Mesodermal cell (in vitro differentiated cells): ENCODE measurements around the gene ZNF469.

Source experiments
- H3K27ac ChIP-seq: 2 replicates; pipeline ENCODE4 v1.7.0; 2013; ENCODE audit warnings: mild to moderate bottlenecking, low read depth, low read length, moderate library complexity; ENCODE audit not compliant: severe bottlenecking
- H3K36me3 ChIP-seq: 2 replicates; pipeline ENCODE4 v1.7.1; 2013; ENCODE audit warnings: mild to moderate bottlenecking, low read length, moderate library complexity; ENCODE audit not compliant: control insufficient read depth, insufficient read depth
- H3K4me1 ChIP-seq: one replicate; pipeline ENCODE4 v1.7.1; 2013; ENCODE audit warnings: mild to moderate bottlenecking, low read length; ENCODE audit not compliant: insufficient read depth, control insufficient read depth, poor library complexity, severe bottlenecking
- H3K4me3 ChIP-seq: 2 replicates; pipeline ENCODE4 v1.7.0; 2013; ENCODE audit warnings: low read length, control low read depth, mild to moderate bottlenecking; ENCODE audit not compliant: insufficient read depth, poor library complexity, severe bottlenecking; ENCODE audit errors: extremely low read depth
- H3K9me3 ChIP-seq: 2 replicates; pipeline ENCODE4 v1.7.1; 2013; ENCODE audit warnings: mild to moderate bottlenecking, low read length, moderate library complexity; ENCODE audit not compliant: control insufficient read depth
- WGBS, 2 experiments: methylation state at CpG; one replicate each; pipeline ENCODE4 v1.1.5; 2013; ENCODE audit warnings: missing lambda C conversion rate in 2 of 2; ENCODE audit not compliant: insufficient coverage in 2 of 2; 5-methylcytosine and 5-hydroxymethylcytosine counted together

ZNF469 gene

DNA sequence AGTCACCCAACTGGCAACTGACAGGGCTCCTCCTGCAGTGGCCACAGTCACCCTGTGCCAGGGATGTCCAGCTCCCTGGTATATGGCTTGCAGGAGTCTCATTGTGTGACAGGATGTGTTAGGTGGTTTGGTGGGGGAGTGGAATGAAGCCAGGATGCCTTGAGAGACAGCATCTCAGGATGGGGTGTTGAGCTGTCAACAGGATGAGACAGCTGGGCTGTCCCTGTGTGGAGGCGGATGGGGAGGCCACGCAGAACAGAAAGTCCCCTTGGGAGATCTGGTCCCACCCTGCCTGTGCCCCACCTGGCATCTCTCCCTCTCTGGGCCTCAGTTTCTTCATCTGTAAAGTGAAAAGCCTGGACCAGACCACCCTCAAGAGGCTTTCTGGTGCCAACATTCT, 9.5 kb upstream of the ZNF469 start:
- Histone ChIP-seq H3K9me3 (peaks cover 5% of the 10 kb centered on the region), H3K4me3 (no peak overlapping the region), H3K27ac (no peak overlapping the region), H3K4me1 (peaks cover 5% of the 10 kb centered on the region), H3K36me3 (no peaks in the 10 kb centered on the region)
- WGBS, 2 experiments, result 88% methylated on average over 2 of the region's 2 CpGs; no CpG with 5 or more reads in 1 of the 2 experiments

GRCh38 chr16:88373927-88374492, 8.7 kb upstream of the ZNF469 start:
- Histone ChIP-seq H3K27ac (no peak overlapping the region), H3K36me3 (no peaks in the 10 kb centered on the region), H3K9me3 (peaks cover 5% of the 10 kb centered on the region), H3K4me1 (peaks cover 5% of the 10 kb centered on the region), H3K4me3 (no peak overlapping the region)
- WGBS, 2 experiments, result 87 to 97% methylated on average over 5 of the region's 5 CpGs

DNA sequence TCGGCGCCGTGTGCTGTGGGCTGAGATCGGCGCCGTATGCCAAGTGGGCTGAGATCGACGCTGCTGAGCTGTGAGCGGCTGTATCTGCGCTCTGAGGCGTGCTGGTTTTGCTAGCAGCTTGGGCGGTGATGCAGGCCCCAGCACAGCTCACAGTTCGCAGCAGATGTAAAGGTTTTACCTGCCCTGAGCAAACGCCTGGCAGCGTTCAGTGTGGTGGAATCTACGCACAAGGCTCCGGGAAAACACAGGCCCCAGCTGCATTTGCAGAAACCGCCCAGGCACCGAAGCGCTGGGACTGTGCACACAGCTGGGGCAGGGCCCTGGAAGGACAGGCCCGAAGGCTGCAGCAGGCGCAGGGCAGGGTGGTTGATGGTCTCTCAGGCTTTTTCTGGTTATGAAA, 8.0 kb upstream of the ZNF469 start:
- no peak overlapping the region for H3K4me3 ChIP-seq
- H3K9me3 ChIP-seq, result peaks cover 5% of the 10 kb centered on the region
- H3K27ac ChIP-seq, result no peak overlapping the region
- peaks cover 5% of the 10 kb centered on the region for H3K4me1 ChIP-seq
- no peaks in the 10 kb centered on the region for H3K36me3 ChIP-seq
- 94 to 95% methylated on average over 18 to 22 of the region's 22 CpGs for WGBS, 2 experiments

DNA sequence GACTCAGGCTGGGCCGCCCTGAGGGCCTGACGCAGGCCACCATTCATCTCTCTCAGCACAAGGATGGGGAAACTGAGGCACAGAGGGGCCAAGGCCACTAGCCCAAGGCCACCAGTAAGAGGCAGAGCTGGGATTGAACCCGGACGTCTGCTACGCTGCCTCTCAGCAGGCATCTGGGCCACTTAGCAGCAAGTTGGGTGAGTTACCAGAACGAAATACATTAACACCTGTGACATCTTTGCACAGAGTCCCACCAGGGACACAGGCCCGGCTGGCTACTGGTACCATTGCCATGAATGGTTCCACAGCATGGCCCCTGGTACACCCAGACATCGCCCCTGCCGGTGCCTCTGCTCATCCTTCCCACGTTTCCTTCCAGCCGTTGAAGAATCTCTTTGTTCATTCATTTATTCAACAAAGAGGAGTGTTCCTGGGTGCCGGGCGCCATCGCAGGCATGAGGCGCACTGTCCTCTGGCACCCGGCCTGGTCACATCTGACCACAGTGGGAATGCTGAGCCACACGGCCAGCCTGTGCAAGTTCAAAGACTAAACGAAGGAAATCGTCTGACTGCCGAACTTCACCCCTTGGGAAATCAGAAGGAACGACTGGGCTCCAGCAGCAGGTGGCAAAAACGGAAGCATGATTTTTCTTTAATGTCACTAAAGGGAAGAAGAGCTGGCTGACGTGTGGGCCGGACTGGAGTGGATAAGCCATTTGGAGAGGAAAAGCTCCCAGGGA, 7.4 kb upstream of the ZNF469 start:
- WGBS, 2 experiments, result 91 to 94% methylated on average over 23 to 24 of the region's 24 CpGs
- H3K4me1 ChIP-seq, result peaks cover 5% of the 10 kb centered on the region
- H3K27ac ChIP-seq, result no peak overlapping the region
- no peak overlapping the region for H3K4me3 ChIP-seq
- peaks cover 5% of the 10 kb centered on the region for H3K9me3 ChIP-seq
- no peaks in the 10 kb centered on the region for H3K36me3 ChIP-seq

DNA sequence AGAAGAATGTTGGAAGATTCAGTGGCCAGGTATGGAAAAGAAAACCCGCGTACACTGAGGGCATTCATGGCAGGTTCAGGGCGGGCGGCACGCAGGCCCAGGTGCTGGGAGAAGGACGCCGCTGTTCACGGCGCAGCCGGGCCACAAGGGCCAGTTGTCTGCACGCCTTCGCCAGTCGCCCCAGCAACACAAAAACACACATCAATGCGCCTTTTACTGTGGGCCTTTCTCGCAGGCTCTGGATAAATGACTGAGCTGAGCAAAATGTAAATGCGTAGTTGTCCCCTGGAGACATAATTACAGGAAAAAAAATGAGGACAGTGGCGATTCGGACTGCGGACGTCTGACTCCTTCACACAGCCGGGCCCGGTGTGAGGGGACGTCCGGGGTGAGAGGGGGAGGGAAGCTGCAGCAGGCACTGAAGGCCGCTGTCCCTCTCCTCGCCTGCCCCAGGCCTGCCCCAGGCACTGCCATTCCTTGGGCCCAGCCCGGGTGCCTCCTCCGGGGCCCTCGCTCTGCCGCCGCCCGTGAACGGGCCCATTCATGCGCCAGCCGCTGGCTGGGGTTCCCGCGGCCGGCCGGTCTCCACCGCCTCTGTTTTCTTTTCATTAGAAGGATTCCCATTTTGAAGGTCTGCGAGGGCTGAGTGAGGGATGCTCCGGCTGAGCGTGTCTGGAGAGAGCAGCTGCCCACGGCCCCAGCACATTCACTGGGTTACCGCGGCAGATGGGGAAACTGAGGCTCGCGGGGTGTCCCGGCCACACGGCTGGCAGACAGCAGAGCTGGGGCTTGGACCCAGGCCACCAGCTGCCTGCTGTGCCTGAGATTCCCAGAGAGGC, 6.5 kb upstream of the ZNF469 start:
- Histone ChIP-seq H3K27ac (no peak overlapping the region), H3K4me1 (peaks cover 5% of the 10 kb centered on the region), H3K9me3 (peaks cover 5% of the 10 kb centered on the region), H3K36me3 (no peaks in the 10 kb centered on the region), H3K4me3 (no peak overlapping the region)
- 90 to 92% methylated on average over 38 to 42 of the region's 50 CpGs for WGBS, 2 experiments

GRCh38 chr16:88376835-88377726, 5.7 kb upstream of the ZNF469 start:
- 90 to 91% methylated on average over 28 to 29 of the region's 30 CpGs for WGBS, 2 experiments
- H3K4me3 ChIP-seq, result no peak overlapping the region
- no peaks in the 10 kb centered on the region for H3K36me3 ChIP-seq
- H3K9me3 ChIP-seq, result peaks cover 5% of the 10 kb centered on the region
- H3K4me1 ChIP-seq, result peaks cover 5% of the 10 kb centered on the region
- no peak overlapping the region for H3K27ac ChIP-seq

DNA sequence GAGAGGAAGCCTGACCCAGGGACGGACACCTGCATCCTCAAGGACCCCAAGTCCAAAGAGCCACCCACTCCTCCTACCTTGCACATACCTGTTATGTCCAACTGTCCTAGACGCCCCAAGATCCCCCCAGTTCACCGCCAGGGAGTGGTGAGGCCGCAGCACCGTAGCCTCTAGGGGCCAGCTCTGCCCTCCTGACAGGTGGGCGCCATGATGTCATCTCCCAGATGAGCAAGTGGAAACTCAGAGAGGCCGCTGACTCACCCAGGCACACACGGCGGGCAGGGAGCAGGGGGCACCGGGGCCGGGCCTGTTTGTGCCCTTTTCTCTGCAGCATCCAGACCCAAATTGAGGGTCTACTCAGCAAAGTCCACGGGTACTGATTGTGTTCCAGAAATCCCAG, 4.8 kb upstream of the ZNF469 start:
- Histone ChIP-seq H3K9me3 (no peaks in the 10 kb centered on the region), H3K36me3 (no peaks in the 10 kb centered on the region), H3K4me1 (peaks cover 8% of the 10 kb centered on the region), H3K4me3 (no peak overlapping the region), H3K27ac (no peak overlapping the region)
- 91 to 96% methylated on average over 10 to 12 of the region's 12 CpGs for WGBS, 2 experiments

DNA sequence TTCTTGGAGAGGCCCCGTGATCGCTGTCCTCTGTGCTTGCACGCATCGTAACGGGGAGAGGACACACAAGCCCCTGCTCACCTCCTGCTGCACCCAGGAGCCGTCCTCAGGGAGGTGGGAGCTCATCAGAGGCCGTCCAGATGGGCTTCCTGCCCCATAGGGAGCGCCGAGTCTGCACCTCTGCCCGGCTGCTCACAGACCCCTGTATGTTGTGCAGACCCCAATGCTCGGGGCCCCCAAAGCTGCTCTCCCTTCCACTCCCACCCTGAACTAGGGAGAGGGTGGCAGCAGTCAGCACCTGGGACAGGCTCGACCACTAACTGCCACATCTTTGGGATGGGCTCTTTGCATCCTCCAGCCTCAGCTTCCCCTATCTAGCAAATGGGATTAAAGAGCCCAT, 4.4 kb upstream of the ZNF469 start:
- 85 to 88% methylated on average over 6 to 11 of the region's 12 CpGs for WGBS, 2 experiments

GRCh38 chr16:88378836-88379693, 3.7 kb upstream of the ZNF469 start:
- Histone ChIP-seq H3K4me3 (no peak overlapping the region), H3K4me1 (peaks cover 8% of the 10 kb centered on the region), H3K9me3 (no peaks in the 10 kb centered on the region), H3K36me3 (no peaks in the 10 kb centered on the region), H3K27ac (no peak overlapping the region)
- 86 to 92% methylated on average over 22 to 24 of the region's 25 CpGs for WGBS, 2 experiments

More for the DNA sequence above, 4.4 kb upstream of the ZNF469 start:
- H3K36me3 ChIP-seq, result no peaks in the 10 kb centered on the region
- no peak overlapping the region for H3K4me3 ChIP-seq
- H3K9me3 ChIP-seq, result no peaks in the 10 kb centered on the region
- no peak overlapping the region for H3K27ac ChIP-seq
- peaks cover 8% of the 10 kb centered on the region for H3K4me1 ChIP-seq
